GM12801 (cell line): ENCODE data around the gene UNKL.

Source experiments
- CTCF ChIP-seq: IDR thresholded peaks from one replicate; pipeline ENCODE4 v1.5.1; 2011; ENCODE audit warnings: control low read depth; ENCODE audit not compliant: insufficient read length; ENCODE audit errors: extremely low read depth

UNKL gene

GRCh38 chr16:1355591-1355990, 58.9 kb downstream of the UNKL start:
- no peak for TF ChIP-seq CTCF

- TF ChIP-seq CTCF = no peak
Observed at GRCh38 chr16:1354815-1355540, 59.5 kb downstream of the UNKL start.

GRCh38 chr16:1351582-1352362, 62.7 kb downstream of the UNKL start, which contains the start of the genes GNPTG and TSR3:
Gene GNPTG (plus strand): TSS chr16:1351931. CDS start chr16:1351966, 35 bp downstream.
Gene TSR3 (minus strand): TSS chr16:1351878. CDS start chr16:1351804, 74 bp downstream.
- TF ChIP-seq CTCF = no peak

DNA sequence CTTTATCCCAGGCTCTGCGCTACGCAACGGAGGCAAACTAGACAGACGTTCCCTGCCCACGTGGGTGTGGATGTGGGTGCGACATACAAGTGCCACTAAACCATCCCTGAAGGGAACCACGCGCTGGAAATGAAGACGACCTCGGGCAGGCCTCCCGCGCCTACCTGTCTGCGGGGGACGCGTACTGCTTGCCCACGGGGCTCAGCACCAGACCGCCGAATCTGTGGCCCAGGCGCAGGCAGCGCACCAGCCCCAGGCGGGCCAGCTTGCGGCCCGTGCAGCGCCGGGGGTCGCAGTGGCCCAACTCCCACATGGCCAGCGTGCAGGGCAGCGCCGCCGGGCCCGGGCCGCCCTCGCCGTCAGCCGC, 63.3 kb downstream of the UNKL start:
- TF ChIP-seq CTCF = no peak

- TF ChIP-seq CTCF = no peak
Observed at GRCh38 chr16:1350691-1351090, 63.8 kb downstream of the UNKL start.

DNA sequence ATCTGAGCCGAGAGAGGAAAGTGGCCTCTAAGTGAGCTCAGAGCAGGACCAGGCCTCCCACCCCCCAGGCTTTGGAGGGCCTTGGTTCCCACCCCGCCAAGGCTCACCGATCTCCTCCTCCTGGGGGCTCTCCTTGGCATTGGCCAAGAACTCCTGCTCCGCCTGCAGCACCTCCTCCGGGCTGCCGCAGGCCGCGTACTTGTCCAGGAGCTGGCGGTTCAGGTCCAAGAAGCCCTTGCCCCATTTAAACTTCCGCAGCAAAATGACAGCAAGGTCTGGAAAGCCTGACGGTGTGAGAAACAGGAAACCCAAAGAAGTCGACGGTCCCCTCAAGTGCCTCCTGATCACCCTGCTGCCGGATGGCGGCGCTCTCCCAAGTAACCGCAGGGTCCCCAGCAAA, 64.6 kb downstream of the UNKL start:
- no peak for TF ChIP-seq CTCF

- TF ChIP-seq CTCF = no peak
Observed at GRCh38 chr16:1349351-1349750, 65.2 kb downstream of the UNKL start.
